Brain pericyte (primary cell): ENCODE data around the gene ACTC1.

Experiments
- DNase-seq: peaks from one replicate; pipeline ENCODE4 v3.0.0-alpha.2; 2012; ENCODE audit warnings: low read depth, low spot score

The ACTC1 gene

GRCh38 chr15:34802371-34802770 is 7.0 kb upstream of the ACTC1 start:
- DNase-seq: no peak

GRCh38 chr15:34799149-34800101 is 4.1 kb upstream of the ACTC1 start:
- no peak for DNase-seq

GRCh38 chr15:34796847-34797435 is 1.6 kb upstream of the ACTC1 start:
- DNase-seq: no peak

- DNase-seq: no peak
Observed at GRCh38 chr15:34794590-34795206, 651 bp downstream of the ACTC1 start.

GRCh38 chr15:34793901-34794300 is 1.4 kb downstream of the ACTC1 start:
- no peak for DNase-seq

GRCh38 chr15:34793071-34793470 is 2.3 kb downstream of the ACTC1 start:
- no peak for DNase-seq

- DNase-seq: no peak
Observed at GRCh38 chr15:34791701-34792100, 3.6 kb downstream of the ACTC1 start.

- DNase-seq: no peak
Observed at GRCh38 chr15:34790121-34790520, 5.2 kb downstream of the ACTC1 start.

- DNase-seq: no peak
Observed at GRCh38 chr15:34789326-34789725, 6.0 kb downstream of the ACTC1 start.

GRCh38 chr15:34786206-34786605 is 9.1 kb downstream of the ACTC1 start:
- no peak for DNase-seq

GRCh38 chr15:34783991-34784390 is 11.4 kb downstream of the ACTC1 start:
- DNase-seq: no peak

- DNase-seq: no peak
Observed at GRCh38 chr15:34783431-34783830, 11.9 kb downstream of the ACTC1 start.

GRCh38 chr15:34782901-34783300 is 12.4 kb downstream of the ACTC1 start:
- DNase-seq: no peak

GRCh38 chr15:34780725-34781124 is 14.6 kb downstream of the ACTC1 start:
- DNase-seq: no peak

- DNase-seq: no peak
Observed at GRCh38 chr15:34776606-34777105, 18.7 kb downstream of the ACTC1 start.

- no peak for DNase-seq
Observed at GRCh38 chr15:34773917-34774316, 21.4 kb downstream of the ACTC1 start.

GRCh38 chr15:34773013-34773412 is 22.3 kb downstream of the ACTC1 start:
- DNase-seq: no peak

- DNase-seq: no peak
Observed at GRCh38 chr15:34772312-34772711, 23.0 kb downstream of the ACTC1 start.

- DNase-seq: no peak
Observed at GRCh38 chr15:34769711-34770110, 25.6 kb downstream of the ACTC1 start.

GRCh38 chr15:34768530-34768929 is 26.8 kb downstream of the ACTC1 start:
- no peak for DNase-seq

- no peak for DNase-seq
Observed at GRCh38 chr15:34765741-34766140, 29.6 kb downstream of the ACTC1 start.

GRCh38 chr15:34760909-34761308 is 34.4 kb downstream of the ACTC1 start:
- DNase-seq: no peak
